Esophagus mucosa (tissue), 1 donor: ENCODE measurements around the gene FAM174B. TPM values are rescaled to one million over a fixed set of nuclear protein-coding genes. Genes with fewer than 3 reads are reported as not detected.

Source experiments
- total RNA-seq: library from RNA; stranded (reverse); gene quantifications from one replicate; pipeline ENCODE4 v1.2.4, GENCODE V29; 2023
- donor health status: DM: yes; HTN: yes; CAD: no.

Gene FAM174B
- total RNA-seq, 1 donor from 2014 or later, result 4.3 TPM

Other genes starting within 250 kb of the FAM174B start
- 67.5 TPM for gene CHD2, start 244.5 kb upstream of the FAM174B start, total RNA-seq